GM12878 (cell line): ENCODE results near the gene STARD13. TPM values are rescaled to one million over a fixed set of nuclear protein-coding genes. Genes with fewer than 3 reads are reported as not detected.

Source experiments
- ATAC-seq: fragments of 200-7000 bp; cut with Tn5 transposase; 3 replicates; pipeline ENCODE4 v1.9.1; 2020; ENCODE audit warnings: mild to moderate bottlenecking, moderate library complexity
- BruUV-seq: library from RNA; stranded (reverse); fragments of 400-500 nt; replicated peaks from 2 replicates; lab custom pipeline; 2021; lab: Mats Ljungman, UMichigan
- CTCF ChIA-PET: fragments of 300-600 bp; sonication (Branson Sonifier 250); formaldehyde crosslinking; extraction: SDS; loops from one replicate; lab custom pipeline; 2021; ENCODE audit warnings: inconsistent platforms; lab: Yijun Ruan, JAX
- POLR2A ChIA-PET: fragments of 350-600 bp; formaldehyde crosslinking; extraction: SDS; loops from one replicate; lab custom pipeline; 2021; ENCODE audit warnings: inconsistent platforms; lab: Charles Lee
- RAD21 ChIA-PET: fragments of 300-600 bp; sonication (Branson Sonifier 250); formaldehyde crosslinking; loops from one replicate; lab custom pipeline; 2023; ENCODE audit warnings: antibody characterized with exemption; ENCODE audit not compliant: unreplicated experiment; lab: Charles Lee
- SMC1A ChIA-PET: fragments of 300-600 bp; sonication (Branson Sonifier 250); formaldehyde crosslinking; loops from one replicate; lab custom pipeline; 2023; ENCODE audit not compliant: unreplicated experiment, uncharacterized antibody; lab: Charles Lee
- DNase-seq: peaks from one replicate; pipeline ENCODE4 v3.0.0-alpha.2; 2011; ENCODE audit warnings: low read depth, low spot score
- FAIRE-seq: peaks from 3 replicates; lab custom pipeline; 2011; peaks lifted over from hg19 to GRCh38; lab: Jason Lieb, UNC
- H2AFZ ChIP-seq: 2 replicates; pipeline ENCODE4 v1.6.0; 2011; ENCODE audit warnings: low read depth, low read length, control low read depth; ENCODE audit not compliant: control insufficient read depth
- H3K27ac ChIP-seq: 2 replicates; pipeline ENCODE4 v1.5.1; 2011; ENCODE audit warnings: control low read depth; ENCODE audit not compliant: control insufficient read depth, insufficient read depth
- H3K27me3 ChIP-seq, 2 experiments: replicated peaks in 1 of 2; 2 replicates each; pipeline versions ENCODE4 v1.6.0 to v1.6.1; 2011; ENCODE audit warnings: low read length in 1 of 2; ENCODE audit not compliant: control insufficient read depth in 2 of 2, insufficient read depth in 2 of 2
- H3K36me3 ChIP-seq, 2 experiments: 2 replicates each; pipeline ENCODE4 v1.5.1; 2011; ENCODE audit warnings: low read length in 1 of 2; ENCODE audit not compliant: control insufficient read depth in 2 of 2, insufficient read depth in 2 of 2
- H3K4me1 ChIP-seq: 2 replicates; pipeline ENCODE4 v1.6.1; 2011; ENCODE audit warnings: mild to moderate bottlenecking, low read length, moderate library complexity, mixed read lengths; ENCODE audit not compliant: control insufficient read depth, insufficient read depth
- H3K4me2 ChIP-seq: 2 replicates; pipeline ENCODE4 v1.6.0; 2011; ENCODE audit warnings: control low read depth; ENCODE audit not compliant: control insufficient read depth, insufficient read depth
- H3K4me3 ChIP-seq: fragments of 200-600 bp; sonication (generic); 2 replicates; pipeline ENCODE4 v1.5.1; 2016
- H3K79me2 ChIP-seq: 2 replicates; pipeline ENCODE4 v1.6.0; 2011; ENCODE audit warnings: low read length; ENCODE audit not compliant: control insufficient read depth, insufficient read depth
- H3K9ac ChIP-seq: 2 replicates; pipeline ENCODE4 v1.8.0; 2011; ENCODE audit warnings: low read length, control low read depth, mixed read lengths; ENCODE audit not compliant: control insufficient read depth, insufficient read depth
- H3K9me3 ChIP-seq: replicated peaks from 3 replicates; pipeline ENCODE4 v1.5.1; 2011; ENCODE audit warnings: mild to moderate bottlenecking, low read length; ENCODE audit not compliant: control insufficient read depth, insufficient read depth
- H4K20me1 ChIP-seq: 2 replicates; pipeline ENCODE4 v1.6.0; 2011; ENCODE audit not compliant: control insufficient read depth, insufficient read depth
- CBX5 ChIP-seq: sonication (generic); IDR thresholded peaks from 2 replicates; pipeline ENCODE4 v1.6.1; 2016; ENCODE audit warnings: low read depth, moderate library complexity, mild to moderate bottlenecking, inconsistent platforms
- CTCF ChIP-seq, 3 experiments: IDR thresholded peaks in 2 of 3; conservative IDR thresholded peaks in 1 of 3; 2 replicates each; pipeline ENCODE4 v1.5.1; 2011; ENCODE audit warnings: low read depth in 3 of 3, low read length in 3 of 3, mild to moderate bottlenecking in 3 of 3, control low read depth in 2 of 3, moderate library complexity in 2 of 3, inconsistent platforms in 1 of 3, mixed read lengths in 1 of 3; ENCODE audit not compliant: control insufficient read depth in 2 of 3, insufficient read depth in 1 of 3; ENCODE audit errors: extremely low read depth in 1 of 3
- E2F8 ChIP-seq: fragments of 450-650 bp; IDR thresholded peaks from 2 replicates; pipeline ENCODE4 v1.6.1; 2018; ENCODE audit warnings: mild to moderate bottlenecking, low read depth, moderate library complexity; ENCODE audit not compliant: partially characterized antibody
- GABPA ChIP-seq: IDR thresholded peaks from 2 replicates; pipeline ENCODE4 v1.6.1; 2014; ENCODE audit warnings: antibody characterized with exemption, low read depth, mild to moderate bottlenecking, inconsistent platforms
- KDM1A ChIP-seq: fragments of 200-600 bp; sonication (generic); IDR thresholded peaks from 2 replicates; pipeline ENCODE4 v1.6.1; 2016; ENCODE audit warnings: borderline replicate concordance
- YY1 ChIP-seq: IDR thresholded peaks from 2 replicates; pipeline ENCODE4 v1.6.1; 2011; ENCODE audit warnings: low read depth, mild to moderate bottlenecking, low read length
- ZNF217 ChIP-seq: fragments of 450-650 bp; IDR thresholded peaks from 2 replicates; pipeline ENCODE4 v1.6.1; 2017; ENCODE audit warnings: antibody characterized with exemption, mild to moderate bottlenecking
- WGBS: methylation state at CpG from one replicate; pipeline ENCODE4 v1.1.6; 2016; ENCODE audit warnings: low lambda C conversion rate; ENCODE audit not compliant: insufficient replicate concordance, insufficient coverage; ENCODE audit errors: missing lambda C conversion rate; 5-methylcytosine and 5-hydroxymethylcytosine counted together
- in situ Hi-C: fragments of 300-500 bp; cut with MboI; formaldehyde crosslinking; loops from 9 replicates; pipeline ENCODE4 v1.14.3; 2018; ENCODE audit warnings: mixed read lengths
- intact Hi-C: fragments of 100-400 bp; cut with micrococcal nuclease; formaldehyde crosslinking; loops from one replicate; pipeline ENCODE4 v1.14.2; 2022; ENCODE audit not compliant: unreplicated experiment
- polyA plus RNA-seq, 11 experiments: library from polyadenylated mRNA; depleted of rRNA in 4 of 11; unstranded in 6 of 11; stranded (reverse) in 5 of 11; fragments of >200 nt; fragmentation: Nextera tagmentation in 4 of 11; fragmentation: Illumina TruSeq in 1 of 11; extraction: Ambion mirVana in 4 of 11; extraction: Trizol in 1 of 11; gene quantifications; 1 replicate in 1 of 11; 2 replicates in 10 of 11; pipeline versions ENCODE4 v1.2.1 to v1.2.3, GENCODE V29; 2011 to 2016; ENCODE audit warnings: inconsistent platforms in 2 of 11, missing spikeins in 2 of 11, low read depth in 1 of 11
- total RNA-seq, 4 experiments: library from RNA; depleted of rRNA in 3 of 4; stranded (reverse); fragments of >200 nt in 3 of 4; fragmentation: Illumina TruSeq in 1 of 4; extraction: Trizol in 1 of 4; gene quantifications; 2 replicates each; pipeline versions ENCODE4 v1.2.1 to v1.2.3, GENCODE V29; 2013 to 2021
- TF ChIP-seq, protein P1 (sequence below): fragments of 450-650 bp; IDR thresholded peaks from 2 replicates; pipeline ENCODE4 v1.6.1; 2014; ENCODE audit warnings: mild to moderate bottlenecking

Gene STARD13
- total and polyA plus RNA-seq, 10 of the 15 experiments (the other 5 are each of a cell fraction or from before 2014, with no cell fraction given): 4.0 to 41.6 (median 10.1) TPM

DNA sequence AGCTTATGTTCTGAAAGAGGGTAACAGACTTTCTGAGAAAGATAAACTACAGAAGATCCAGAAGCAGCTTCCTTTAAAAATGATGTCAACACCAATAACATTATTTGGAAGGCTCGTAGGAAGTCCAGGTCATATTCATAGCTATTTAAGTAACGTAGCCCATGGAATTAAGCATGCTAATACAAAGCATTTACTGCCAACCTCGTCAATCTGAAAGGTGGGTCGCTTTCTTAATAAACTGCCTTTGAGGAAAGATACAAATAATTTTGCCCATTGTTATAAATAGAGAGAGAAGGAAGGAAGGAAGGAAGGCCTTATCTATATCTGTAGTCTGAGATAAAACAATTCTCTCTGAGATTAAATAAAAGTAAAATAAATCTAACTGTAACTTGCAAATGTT, 80.3 kb downstream of the STARD13 start:
- Histone ChIP-seq H3K27me3 (no peaks in the 10 kb centered on the region), H3K9me3 (no peaks in the 10 kb centered on the region), H4K20me1 (no peaks in the 10 kb centered on the region), H3K27ac (peak overlapping the region; percentile 95), H3K4me1 (peaks cover 34% of the 10 kb centered on the region), H3K4me3 (peak overlapping the region; percentile 74)
- BruUV-seq: TSS peak; percentile 77
- POLR2A ChIA-PET: interaction anchor here (1.3 to 20.2 kb wide), 5 partner anchors 9 to 94 kb away, joined by 3 to 343 read pairs (median 19); no protein-coding TSS in a partner anchor
- DNase-seq: no peak
- RAD21 ChIA-PET: interaction anchor here (0.7 to 10.4 kb wide), 15 partner anchors 9 to 618 kb away, joined by 3 to 231 read pairs (median 8); no protein-coding TSS in a partner anchor
- WGBS: 4% methylated on average over 4 of the region's 4 CpGs
- SMC1A ChIA-PET: interaction anchor here (0.8 to 33.0 kb wide), 15 partner anchors 8 to 517 kb away, joined by 3 to 832 read pairs (median 6); no protein-coding TSS in a partner anchor
- no peak for TF ChIP-seq YY1
- TF ChIP-seq E2F8: no peak
- TF ChIP-seq, protein P1, sequence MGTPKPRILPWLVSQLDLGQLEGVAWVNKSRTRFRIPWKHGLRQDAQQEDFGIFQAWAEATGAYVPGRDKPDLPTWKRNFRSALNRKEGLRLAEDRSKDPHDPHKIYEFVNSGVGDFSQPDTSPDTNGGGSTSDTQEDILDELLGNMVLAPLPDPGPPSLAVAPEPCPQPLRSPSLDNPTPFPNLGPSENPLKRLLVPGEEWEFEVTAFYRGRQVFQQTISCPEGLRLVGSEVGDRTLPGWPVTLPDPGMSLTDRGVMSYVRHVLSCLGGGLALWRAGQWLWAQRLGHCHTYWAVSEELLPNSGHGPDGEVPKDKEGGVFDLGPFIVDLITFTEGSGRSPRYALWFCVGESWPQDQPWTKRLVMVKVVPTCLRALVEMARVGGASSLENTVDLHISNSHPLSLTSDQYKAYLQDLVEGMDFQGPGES: no peak
- TF ChIP-seq GABPA: no peak
- TF ChIP-seq ZNF217: no peak
- TF ChIP-seq KDM1A: no peak
- TF ChIP-seq CBX5: no peak
- TF ChIP-seq CTCF (IDR thresholded peaks at IDR 0.05 in 2 of 3, conservative IDR thresholded peaks at IDR 0.05 in 1 of 3; ENCODE audit: control insufficient read depth in 2 of 3, extremely low read depth in 1 of 3, insufficient read depth in 1 of 3, low read depth in 3 of 3, low read length in 3 of 3): no peak
- TF ChIP-seq, all 136 proteins: peak for 0
- Histone ChIP-seq H3K36me3 (no peaks in the 10 kb centered on the region), H3K79me2 (peaks cover 50% of the 10 kb centered on the region), H3K4me2 (peak overlapping the region; percentile 70), H3K9ac (peak overlapping the region; percentile 79), H2AFZ (no peak overlapping the region; the same call in 1 of the 2 replicates)
- CTCF ChIA-PET: interaction anchor here (0.9 to 5.3 kb wide), 12 partner anchors 9 to 518 kb away, joined by 3 to 54 read pairs (median 8); no protein-coding TSS in a partner anchor
- FAIRE-seq (no peak), ATAC-seq (no peak)
- intact Hi-C loops (loop anchor here (2.0 to 10.0 kb wide), 7 partner anchors 16 to 1960 kb away; partner anchors contain the start of genes N4BP2L1 and RFC3), in situ Hi-C loops (loop anchor here (5.0 to 10.0 kb wide), 2 partner anchors 337 to 1960 kb away; no protein-coding TSS in a partner anchor)
